GM12872 (cell line): Measurements from ENCODE around the gene PFKFB3.

ENCODE experiments used
- TF ChIP-seq, protein P1 (sequence below): IDR thresholded peaks from 3 replicates; pipeline ENCODE4 v1.5.1; 2011; ENCODE audit warnings: low read depth, mild to moderate bottlenecking, low read length, moderate library complexity; ENCODE audit not compliant: insufficient read depth

PFKFB3 gene

DNA sequence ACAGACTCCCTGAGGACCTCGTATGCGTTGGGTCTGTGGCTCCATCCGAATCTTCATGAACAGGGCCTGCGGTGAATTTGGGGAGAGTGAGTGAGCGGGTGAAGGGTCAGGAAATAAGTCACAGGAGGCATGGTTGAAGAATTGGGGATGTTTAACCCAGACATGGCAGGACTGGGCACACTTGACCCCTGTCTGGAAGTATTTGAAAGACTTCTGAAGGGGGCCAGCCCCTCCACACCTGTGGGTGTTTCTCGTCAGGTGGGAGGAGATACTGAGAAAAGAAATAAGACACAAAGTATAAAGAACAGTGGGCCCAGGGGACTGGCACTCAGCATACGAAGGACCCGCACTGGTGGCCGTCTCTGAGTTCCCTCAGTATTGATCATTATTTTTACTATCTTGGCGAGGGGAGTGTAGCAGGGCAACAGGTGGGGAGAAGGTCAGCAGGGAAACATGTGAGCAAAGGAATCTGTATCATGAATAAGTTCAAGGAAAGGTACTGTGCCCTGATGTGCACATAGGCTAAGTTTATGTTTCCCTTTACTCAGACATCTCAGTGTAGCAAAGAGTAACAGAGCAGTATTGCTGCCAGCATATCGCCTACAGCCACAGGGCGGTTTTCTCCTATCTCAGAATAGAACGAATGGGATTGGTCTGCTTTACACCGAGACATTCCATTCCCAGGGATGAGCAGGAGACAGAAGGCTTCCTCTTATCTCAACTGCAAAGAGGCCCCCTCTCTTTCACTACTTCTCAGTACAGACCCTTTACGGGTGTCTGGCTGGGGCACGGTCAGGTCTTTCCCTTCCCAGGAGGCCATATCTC lies 38.2 kb upstream of the PFKFB3 start:
- TF ChIP-seq, protein P1, sequence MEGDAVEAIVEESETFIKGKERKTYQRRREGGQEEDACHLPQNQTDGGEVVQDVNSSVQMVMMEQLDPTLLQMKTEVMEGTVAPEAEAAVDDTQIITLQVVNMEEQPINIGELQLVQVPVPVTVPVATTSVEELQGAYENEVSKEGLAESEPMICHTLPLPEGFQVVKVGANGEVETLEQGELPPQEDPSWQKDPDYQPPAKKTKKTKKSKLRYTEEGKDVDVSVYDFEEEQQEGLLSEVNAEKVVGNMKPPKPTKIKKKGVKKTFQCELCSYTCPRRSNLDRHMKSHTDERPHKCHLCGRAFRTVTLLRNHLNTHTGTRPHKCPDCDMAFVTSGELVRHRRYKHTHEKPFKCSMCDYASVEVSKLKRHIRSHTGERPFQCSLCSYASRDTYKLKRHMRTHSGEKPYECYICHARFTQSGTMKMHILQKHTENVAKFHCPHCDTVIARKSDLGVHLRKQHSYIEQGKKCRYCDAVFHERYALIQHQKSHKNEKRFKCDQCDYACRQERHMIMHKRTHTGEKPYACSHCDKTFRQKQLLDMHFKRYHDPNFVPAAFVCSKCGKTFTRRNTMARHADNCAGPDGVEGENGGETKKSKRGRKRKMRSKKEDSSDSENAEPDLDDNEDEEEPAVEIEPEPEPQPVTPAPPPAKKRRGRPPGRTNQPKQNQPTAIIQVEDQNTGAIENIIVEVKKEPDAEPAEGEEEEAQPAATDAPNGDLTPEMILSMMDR = no peak

DNA sequence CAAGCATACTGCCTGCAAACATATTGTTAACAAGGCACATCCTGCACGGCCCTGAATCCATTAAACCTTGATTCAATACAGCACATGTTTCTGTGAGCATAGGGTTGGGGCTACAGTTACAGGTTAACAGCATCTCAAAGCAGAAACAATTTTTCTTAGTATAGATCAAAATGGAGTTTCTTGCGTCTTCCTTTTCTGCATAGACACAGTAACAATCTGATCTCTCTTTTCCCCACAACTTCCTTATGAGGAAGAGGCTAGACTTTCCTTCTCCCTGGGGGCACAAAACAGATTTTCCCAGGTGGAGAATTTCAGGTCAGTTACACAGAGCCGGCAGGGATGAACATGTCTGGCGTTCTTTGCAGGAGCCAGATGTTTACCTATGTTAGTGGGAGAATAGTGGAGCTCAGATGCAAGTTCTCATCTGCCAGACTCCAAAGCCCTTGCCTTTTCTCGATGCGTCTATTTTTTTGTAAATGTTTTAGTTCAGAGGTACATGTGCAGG lies 37.5 kb upstream of the PFKFB3 start:
- TF ChIP-seq, protein P1 = no peak

DNA sequence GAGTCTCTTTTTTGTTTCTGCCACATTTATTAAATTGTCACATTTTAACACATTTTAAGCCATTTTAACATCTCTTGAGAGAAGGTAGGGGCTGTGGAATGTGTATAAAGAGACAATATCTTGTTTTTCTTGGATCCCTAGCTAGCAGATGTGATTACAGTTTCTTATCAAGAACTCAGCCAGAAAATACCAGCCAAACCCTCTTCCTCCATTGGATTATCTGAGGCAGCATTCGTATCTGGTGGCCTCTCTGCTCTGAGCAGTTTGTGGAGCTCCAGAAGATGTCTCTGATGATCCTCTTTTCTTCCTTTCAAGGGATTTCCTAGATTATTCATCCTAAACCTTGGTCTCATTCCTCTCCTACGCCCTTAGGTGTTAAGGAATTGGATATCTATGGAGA lies 35.3 kb upstream of the PFKFB3 start:
- TF ChIP-seq, protein P1 = no peak

- TF ChIP-seq, protein P1 = no peak
Observed at GRCh38 chr10:6168084-6168483, 34.6 kb upstream of the PFKFB3 start.

DNA sequence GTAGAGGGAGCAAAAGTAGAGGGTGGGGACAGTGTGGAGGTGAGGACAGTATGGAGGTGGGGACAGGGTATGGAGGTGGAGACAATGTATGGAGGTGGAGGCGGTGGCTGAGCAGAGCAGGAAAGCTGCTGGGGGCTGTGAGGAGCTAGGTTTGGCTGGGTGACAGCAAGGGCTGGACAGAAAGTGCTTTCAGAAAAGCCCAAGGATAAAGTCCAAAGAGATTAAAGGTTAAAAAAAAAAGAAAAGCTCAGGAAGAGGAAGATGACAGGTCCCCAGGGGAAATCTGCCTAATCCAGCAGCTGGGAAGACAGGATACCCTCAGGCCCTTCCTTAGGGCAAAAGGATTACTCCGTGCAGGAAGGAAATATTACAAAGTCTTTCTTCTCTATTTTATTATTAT lies 32.1 kb upstream of the PFKFB3 start:
- TF ChIP-seq, protein P1 = no peak

- TF ChIP-seq, protein P1 = no peak
Observed at GRCh38 chr10:6171881-6172695, 30.6 kb upstream of the PFKFB3 start.

DNA sequence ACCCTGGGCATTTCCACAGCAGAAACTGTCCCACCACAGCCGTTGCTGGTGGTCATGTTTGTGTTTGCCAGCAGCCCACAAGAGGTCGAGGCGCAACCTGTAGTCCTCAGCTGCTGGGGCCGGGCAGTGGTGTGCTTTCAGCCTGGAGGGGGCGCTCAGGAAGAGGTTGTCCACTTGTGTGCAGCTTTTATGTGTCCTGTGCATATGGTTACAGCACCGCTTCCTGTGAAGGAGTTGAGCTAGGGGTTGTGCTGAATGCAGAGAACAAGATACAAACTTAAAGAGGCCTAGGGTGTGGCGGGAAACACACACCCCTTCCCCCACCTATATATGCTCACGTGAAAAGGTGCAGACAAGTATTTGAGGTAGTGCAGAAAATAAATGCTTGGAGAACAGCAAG lies 29.5 kb upstream of the PFKFB3 start:
- TF ChIP-seq, protein P1 = peak; percentile 41; the same call in 2 of the 3 replicates
